ENCODE measurements around the gene OGFOD3.

OGFOD3 gene

GRCh38 chr17:82446649-82447048 lies 28.3 kb upstream of the OGFOD3 start:
- no peak for DNase-seq (ENCODE audit: low read depth)

- DNase-seq (ENCODE audit: low read depth): no peak
Observed at GRCh38 chr17:82446124-82446523, 27.7 kb upstream of the OGFOD3 start.

GRCh38 chr17:82445542-82445941 lies 27.2 kb upstream of the OGFOD3 start:
- no peak for DNase-seq (ENCODE audit: low read depth)

GRCh38 chr17:82444941-82445521 lies 26.6 kb upstream of the OGFOD3 start:
- DNase-seq (ENCODE audit: low read depth): no peak

DNA sequence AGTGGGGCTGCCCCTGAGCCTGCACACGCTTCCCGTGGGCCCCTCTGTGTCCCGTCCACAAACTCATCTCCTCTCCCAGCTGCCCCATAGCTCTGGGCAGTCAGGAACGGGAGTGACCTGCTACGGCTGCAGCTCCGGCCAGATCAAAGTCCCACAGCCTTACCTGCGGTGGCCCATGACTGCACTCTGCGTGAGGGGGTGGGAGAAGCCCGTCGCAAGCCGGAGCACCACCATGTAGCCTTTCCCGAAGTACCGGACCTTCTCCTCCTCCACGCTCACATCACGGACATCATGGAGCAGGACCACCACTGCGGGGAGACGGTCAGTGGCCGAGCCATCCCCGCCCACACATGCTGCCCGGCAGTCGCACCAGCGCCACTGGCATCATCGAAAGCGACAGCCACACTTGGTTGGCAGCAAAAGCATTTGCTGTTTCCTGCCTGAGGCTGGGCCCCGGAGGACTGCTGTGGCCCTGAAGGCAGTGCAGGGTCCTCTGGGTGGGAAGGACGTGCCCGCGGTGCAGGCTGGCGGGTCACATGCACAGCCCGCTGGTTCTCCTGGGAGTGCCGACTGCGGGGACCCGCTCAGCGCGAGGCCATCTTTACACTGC lies 26.0 kb upstream of the OGFOD3 start:
- no peak for DNase-seq (ENCODE audit: low read depth)

GRCh38 chr17:82443465-82444283 lies 25.3 kb upstream of the OGFOD3 start:
- DNase-seq (ENCODE audit: low read depth): no peak

DNA sequence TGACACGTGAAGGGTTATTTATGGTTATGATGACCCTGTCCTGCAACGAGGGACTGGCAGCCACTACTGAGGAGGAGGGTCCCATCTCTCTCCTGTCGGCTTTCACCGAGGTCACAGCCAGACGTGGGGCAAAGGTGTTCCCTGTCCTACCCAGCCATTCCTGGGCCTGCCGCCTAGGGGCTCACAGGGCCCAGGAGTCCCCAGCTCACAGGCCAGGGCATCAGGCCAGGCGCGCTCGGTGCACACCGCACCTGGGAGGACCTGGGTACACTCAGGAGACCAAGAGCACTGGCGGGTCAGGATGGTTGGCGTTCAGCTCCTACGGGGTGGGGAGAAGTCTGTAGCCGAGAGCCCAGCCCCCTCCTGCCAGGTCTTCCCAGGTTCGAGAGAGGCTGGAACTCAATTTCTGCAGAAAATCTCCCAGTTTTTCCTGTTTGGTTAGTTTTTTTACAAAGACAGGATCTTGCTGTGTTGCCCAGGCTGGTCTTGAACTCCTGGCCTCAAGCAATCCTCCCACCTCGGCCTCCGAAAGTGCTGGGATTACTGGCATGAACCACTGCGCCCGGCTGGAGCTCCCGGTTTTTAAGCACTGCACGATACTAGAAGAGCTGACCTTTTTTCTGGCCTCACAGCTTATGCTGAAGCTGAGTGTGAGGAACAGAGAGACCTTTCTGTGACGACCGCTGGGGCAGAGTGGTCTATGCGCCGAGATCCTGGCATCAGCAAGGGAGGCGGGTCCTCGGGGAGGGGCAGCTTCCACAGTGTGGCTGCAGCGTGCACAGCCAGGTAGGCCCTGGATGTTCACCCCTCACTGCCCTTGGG lies 24.5 kb upstream of the OGFOD3 start:
- no peak for DNase-seq (ENCODE audit: low read depth)

GRCh38 chr17:82441691-82442487 lies 23.5 kb upstream of the OGFOD3 start:
- no peak for DNase-seq (ENCODE audit: low read depth)

GRCh38 chr17:82440991-82441627 lies 22.7 kb upstream of the OGFOD3 start:
- no peak for DNase-seq (ENCODE audit: low read depth)

DNA sequence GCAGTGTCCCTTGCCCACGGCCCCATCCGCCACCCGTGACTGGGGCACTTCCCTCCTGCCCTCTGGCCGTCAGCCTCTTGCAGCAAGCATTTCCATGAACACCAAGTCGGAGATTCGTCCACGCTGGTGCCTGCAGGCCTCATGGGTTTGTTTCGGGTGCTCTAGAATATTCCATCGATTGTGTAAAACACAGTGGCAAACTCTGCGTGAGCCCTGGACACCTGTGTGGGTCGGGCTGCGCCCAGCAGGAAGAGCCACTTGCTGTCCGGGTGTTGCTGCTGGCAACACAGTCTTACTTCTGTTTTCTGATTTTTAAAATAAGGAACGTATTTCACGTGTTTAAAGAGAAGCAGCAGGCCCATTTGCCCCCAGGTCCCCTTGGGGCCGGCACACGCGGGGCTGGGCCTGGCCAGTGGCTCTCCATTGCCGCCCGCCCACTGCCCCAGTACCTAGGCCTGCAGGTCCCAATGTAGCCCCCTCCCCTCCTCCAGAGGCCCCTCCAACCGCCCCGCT lies 22.1 kb upstream of the OGFOD3 start:
- no peak for DNase-seq (ENCODE audit: low read depth)

GRCh38 chr17:82439829-82440365 lies 21.5 kb upstream of the OGFOD3 start:
- no peak for DNase-seq (ENCODE audit: low read depth)

DNA sequence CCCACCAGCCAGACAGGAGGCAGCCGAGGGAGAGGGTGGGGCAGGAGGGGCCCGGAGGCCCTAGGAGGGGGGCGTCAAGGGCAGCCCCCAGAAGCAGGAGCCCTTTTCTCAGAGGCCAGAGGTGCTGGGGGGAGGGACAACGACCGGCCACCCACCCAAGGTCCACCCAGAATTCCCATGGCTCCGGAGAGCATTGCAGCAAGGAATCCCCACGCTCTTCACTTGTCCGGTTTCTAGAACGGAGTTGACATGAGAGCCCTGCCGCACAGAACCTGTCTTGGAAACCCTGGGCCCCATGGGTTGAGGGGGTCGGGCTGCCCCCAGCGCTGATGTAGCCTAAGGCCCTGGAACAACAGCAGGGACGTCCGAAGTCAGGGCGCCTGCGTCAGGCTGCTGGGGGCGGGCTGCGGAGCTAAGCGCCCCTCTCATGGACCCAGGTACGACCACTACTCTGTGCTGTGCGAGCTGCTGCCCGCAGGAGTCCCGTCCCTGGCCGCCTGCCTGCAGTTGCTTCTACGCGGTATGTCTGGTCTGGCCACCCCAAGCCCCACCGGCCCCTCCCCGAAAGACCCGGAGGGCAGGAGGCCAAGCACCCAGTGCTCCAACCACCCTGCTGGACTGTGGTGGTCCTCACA lies 20.9 kb upstream of the OGFOD3 start:
- no peak for DNase-seq (ENCODE audit: low read depth)

- no peak for DNase-seq (ENCODE audit: low read depth)
Observed at GRCh38 chr17:82438401-82439193, 20.2 kb upstream of the OGFOD3 start.

DNA sequence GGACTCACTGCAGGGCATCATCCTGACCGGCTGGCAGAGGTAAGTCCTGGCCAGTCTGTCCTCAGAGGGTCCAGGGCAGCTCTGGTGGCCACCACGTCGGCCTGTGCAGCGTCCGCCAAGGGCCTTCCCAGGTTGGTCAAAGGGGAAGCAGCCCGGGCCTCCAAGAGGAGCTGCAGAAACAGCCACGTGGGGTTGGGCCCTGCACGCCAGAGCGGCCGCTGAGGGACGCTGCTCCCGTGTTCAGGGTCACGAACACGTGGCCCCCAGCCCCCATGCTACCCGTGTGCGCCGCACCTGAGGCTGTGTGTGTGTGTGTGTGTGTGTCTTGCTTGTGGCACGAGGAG lies 18.9 kb upstream of the OGFOD3 start:
- no peak for DNase-seq (ENCODE audit: low read depth)

- DNase-seq (ENCODE audit: low read depth): no peak
Observed at GRCh38 chr17:82436601-82437324, 18.4 kb upstream of the OGFOD3 start.

GRCh38 chr17:82435601-82436583 lies 17.5 kb upstream of the OGFOD3 start:
- DNase-seq (ENCODE audit: low read depth): no peak

DNA sequence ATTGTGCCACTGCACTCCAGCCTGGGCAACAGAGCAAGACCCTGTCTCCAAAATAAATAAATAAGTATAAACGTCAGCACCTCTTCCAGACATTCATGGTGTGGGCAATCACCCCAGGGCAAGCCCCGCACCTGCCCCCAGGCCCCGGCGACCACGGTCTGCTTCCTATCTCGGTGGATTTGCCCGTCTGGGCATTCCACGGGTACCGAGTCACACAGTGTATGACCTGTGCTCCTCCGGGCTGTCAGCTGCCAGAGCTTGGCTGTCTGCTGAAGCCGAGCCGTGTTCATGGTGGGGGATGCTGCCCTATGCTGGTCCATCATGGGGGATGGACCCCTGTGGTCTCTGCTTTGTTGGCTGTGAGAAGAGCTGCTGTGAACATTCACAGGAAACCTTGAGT lies 16.7 kb upstream of the OGFOD3 start:
- DNase-seq (ENCODE audit: low read depth): no peak

DNA sequence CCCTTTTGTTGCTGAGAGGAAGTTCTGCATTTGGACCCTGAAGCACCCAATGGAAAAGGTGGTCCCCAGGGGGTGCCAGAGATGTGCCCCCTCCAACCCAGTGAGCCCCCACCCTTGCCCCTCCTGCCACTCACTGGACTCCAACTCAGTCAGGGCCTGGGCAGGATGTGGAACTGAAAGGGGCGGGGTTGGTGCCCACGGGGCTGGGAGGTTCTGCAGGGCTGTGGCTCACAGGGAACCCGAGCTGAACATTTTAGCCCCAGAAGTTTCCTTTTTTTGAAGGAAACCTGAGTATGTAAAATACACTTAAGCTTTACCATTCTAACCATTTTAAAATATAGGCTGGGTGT lies 15.8 kb upstream of the OGFOD3 start:
- no peak for DNase-seq (ENCODE audit: low read depth)

Data from stimulated activated CD8-positive, alpha-beta memory T cell treated with anti-CD3 and anti-CD28 coated beads, Interleukin-12 subunit alpha, Interleukin-12 subunit beta, amount 100 ng/mL, for 4 hours (primary cell).